Lower leg skin (tissue), 4 donors: ENCODE results near the gene CCDC38. TPM values are rescaled to one million over a fixed set of nuclear protein-coding genes. Genes with fewer than 3 reads are reported as not detected.

Experiments used
- DNase-seq, 2 donors: peaks; one replicate each; pipeline ENCODE4 v3.0.0-alpha.2; 2019; ENCODE audit warnings: low spot score in 2 of 2
- H3K4me3 ChIP-seq: fragments of 200-600 bp; sonication (generic); 2 replicates; pipeline ENCODE4 v1.5.1; 2017; ENCODE audit warnings: mild to moderate bottlenecking, low read depth; ENCODE audit not compliant: poor library complexity, severe bottlenecking
- CTCF ChIP-seq, 3 donors: fragments of 450-650 bp; IDR thresholded peaks; one replicate each; pipeline ENCODE4 v1.5.1; 2016; ENCODE audit warnings: antibody characterized with exemption in 3 of 3, mild to moderate bottlenecking in 3 of 3, moderate library complexity in 2 of 3
- POLR2A ChIP-seq, 2 donors: fragments of 450-650 bp; IDR thresholded peaks; one replicate each; pipeline ENCODE4 v1.6.1; 2016 to 2017; ENCODE audit warnings: antibody characterized with exemption in 2 of 2, mild to moderate bottlenecking in 1 of 2, moderate library complexity in 1 of 2
- WGBS, 2 donors: methylation state at CpG; one replicate each; pipeline ENCODE4 v1.1.5; 2018; 5-methylcytosine and 5-hydroxymethylcytosine counted together
- intact Hi-C: fragments of 100-400 bp; cut with DNase I; formaldehyde crosslinking; loops from one replicate; pipeline ENCODE4 v1.15.0; 2023; ENCODE audit warnings: low total_unique reads
- total RNA-seq, 4 donors: library from RNA; depleted of rRNA; stranded (reverse); fragments of >200 nt; gene quantifications; one replicate each; pipeline ENCODE4 v1.1.0, GENCODE V29; 2016

Gene CCDC38
- total RNA-seq, 4 donors from 2014 or later, result 0.06 TPM; not detected in 3

- H3K4me3 ChIP-seq, result no peak overlapping the region
- TF ChIP-seq CTCF (IDR thresholded peaks at IDR 0.05), result no peak
- TF ChIP-seq POLR2A (IDR thresholded peaks at IDR 0.05), result no peak
- no peak for DNase-seq
- intact Hi-C loops, result no loop called here
- WGBS, 2 donors, result 45 to 62% methylated on average over 1 of the region's 1 CpG
Observed at GRCh38 chr12:95984682-95985081, 42.3 kb upstream of the CCDC38 start.

- no peak for DNase-seq
- 63 to 78% methylated on average over 1 of the region's 1 CpG for WGBS, 2 donors
- intact Hi-C loops, result no loop called here
- TF ChIP-seq POLR2A (IDR thresholded peaks at IDR 0.05), result no peak
- TF ChIP-seq CTCF (IDR thresholded peaks at IDR 0.05), result no peak
- H3K4me3 ChIP-seq, result no peak overlapping the region
Observed at GRCh38 chr12:95982602-95983001, 40.2 kb upstream of the CCDC38 start.

GRCh38 chr12:95980437-95980836 lies 38.0 kb upstream of the CCDC38 start:
- H3K4me3 ChIP-seq, result no peak overlapping the region
- WGBS, 2 donors, result 89 to 92% methylated on average over 5 of the region's 5 CpGs
- intact Hi-C loops, result no loop called here
- TF ChIP-seq POLR2A (IDR thresholded peaks at IDR 0.05) (no peak), CTCF (IDR thresholded peaks at IDR 0.05) (no peak)
- DNase-seq, result no peak

- H3K4me3 ChIP-seq, result no peak overlapping the region
- intact Hi-C loops, result no loop called here
- DNase-seq, result no peak
- WGBS, 2 donors, result 92 to 95% methylated on average over 3 of the region's 3 CpGs
- no peak for TF ChIP-seq CTCF (IDR thresholded peaks at IDR 0.05)
- no peak for TF ChIP-seq POLR2A (IDR thresholded peaks at IDR 0.05)
Observed at GRCh38 chr12:95978774-95979173, 36.4 kb upstream of the CCDC38 start.

GRCh38 chr12:95978351-95978750 lies 35.9 kb upstream of the CCDC38 start:
- intact Hi-C loops, result no loop called here
- H3K4me3 ChIP-seq, result no peak overlapping the region
- TF ChIP-seq POLR2A (IDR thresholded peaks at IDR 0.05) (no peak), CTCF (IDR thresholded peaks at IDR 0.05) (no peak)
- 85 to 88% methylated on average over 5 of the region's 5 CpGs for WGBS, 2 donors
- no peak for DNase-seq

- intact Hi-C loops, result no loop called here
- TF ChIP-seq POLR2A (IDR thresholded peaks at IDR 0.05), result no peak
- TF ChIP-seq CTCF (IDR thresholded peaks at IDR 0.05), result no peak
- WGBS, 2 donors, result 84 to 93% methylated on average over 11 of the region's 11 CpGs
- no peak overlapping the region for H3K4me3 ChIP-seq
- no peak for DNase-seq
Observed at GRCh38 chr12:95977764-95978305, 35.4 kb upstream of the CCDC38 start.
